ENCODE results near the gene CELF5.
A peak's percentile ranks its signal among the peaks of the same experiment; 100 is the strongest.
"Not testable (repeated sequence)": the region's sequence is repeated elsewhere in the genome, so short reads cannot be mapped to it uniquely, and the experiment has no call there.

CELF5 gene

DNA sequence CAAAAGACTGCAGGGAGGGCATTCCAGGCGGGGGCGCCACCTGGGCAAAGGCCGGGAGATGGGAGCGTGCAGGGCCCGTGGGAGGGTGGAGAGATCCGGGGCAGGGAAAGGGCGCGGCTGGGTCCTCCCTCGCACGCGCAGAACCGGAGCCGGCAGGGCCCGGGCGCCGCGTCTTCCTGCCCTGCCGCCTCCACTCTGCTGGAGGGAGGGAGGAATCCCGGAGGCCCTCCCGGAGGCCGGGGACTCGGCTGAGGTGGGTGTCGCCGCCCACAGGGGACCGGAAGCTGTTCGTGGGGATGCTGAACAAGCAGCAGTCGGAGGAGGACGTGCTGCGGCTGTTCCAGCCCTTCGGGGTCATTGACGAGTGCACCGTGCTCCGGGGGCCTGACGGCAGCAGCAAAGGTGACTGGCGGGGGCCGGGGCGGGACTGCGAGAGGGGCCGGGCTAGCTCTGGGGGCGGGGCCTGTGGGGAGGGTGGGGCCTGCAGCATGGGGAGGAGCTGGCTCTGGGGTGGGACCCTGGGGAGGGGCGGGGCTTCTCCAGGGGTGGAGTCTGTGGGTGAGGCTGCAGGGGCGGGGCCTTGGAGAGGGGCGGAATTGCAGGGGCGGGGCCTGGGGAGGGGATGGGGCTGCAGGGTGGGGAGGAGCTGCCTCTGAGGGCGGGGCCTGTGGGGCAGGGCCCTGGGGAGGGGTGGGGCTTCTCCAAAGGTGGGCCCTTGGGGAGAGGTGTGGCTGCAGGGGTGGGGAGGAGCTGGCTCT, 51.3 kb downstream of the CELF5 start:
- DNase-seq, result peak; percentile 90 to 92

DNA sequence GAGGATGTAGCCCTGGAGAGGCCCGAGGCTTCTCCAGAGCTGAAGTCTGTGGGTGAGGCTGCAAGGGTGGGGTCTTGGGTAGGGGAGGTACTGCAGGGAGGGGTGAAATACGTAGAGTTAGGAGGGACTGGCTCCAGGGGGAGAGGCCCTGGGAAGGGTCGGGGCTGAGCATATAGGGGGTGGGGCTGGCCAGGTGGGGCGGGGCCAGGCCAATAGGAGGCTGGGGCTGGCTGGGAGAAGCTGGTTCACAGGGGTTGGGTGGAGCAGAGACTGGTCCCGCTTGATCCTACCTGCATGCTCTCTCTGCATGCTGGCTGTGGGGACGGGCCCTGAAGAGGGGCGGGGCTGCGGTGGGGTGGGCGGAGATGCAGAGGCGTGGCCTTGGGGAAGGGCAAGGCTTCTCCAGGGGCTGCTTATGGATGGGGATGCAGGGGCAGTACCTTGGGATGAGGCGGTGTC, 51.9 kb downstream of the CELF5 start:
- peak; percentile 61 to 62 for DNase-seq

DNA sequence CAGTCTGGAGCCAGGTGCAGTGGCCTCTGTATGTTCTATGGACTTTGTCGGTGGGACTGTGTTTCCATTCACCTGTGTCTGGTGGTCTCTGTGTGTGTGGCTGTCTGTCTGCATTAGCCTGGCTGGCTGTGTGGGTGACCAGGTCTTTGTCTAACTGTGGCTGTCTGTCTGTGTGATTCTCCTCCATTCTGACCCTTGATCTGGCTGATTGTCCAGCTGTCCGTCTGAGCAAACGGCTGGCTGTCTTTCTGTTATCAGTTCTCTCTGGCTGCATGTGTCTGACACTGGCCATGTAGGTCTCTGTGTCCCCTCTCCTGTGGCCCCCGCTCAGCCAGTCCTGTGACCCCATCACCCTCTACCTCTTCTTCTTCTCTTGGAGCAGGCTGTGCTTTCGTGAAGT, 53.2 kb downstream of the CELF5 start:
- DNase-seq, result no peak

DNA sequence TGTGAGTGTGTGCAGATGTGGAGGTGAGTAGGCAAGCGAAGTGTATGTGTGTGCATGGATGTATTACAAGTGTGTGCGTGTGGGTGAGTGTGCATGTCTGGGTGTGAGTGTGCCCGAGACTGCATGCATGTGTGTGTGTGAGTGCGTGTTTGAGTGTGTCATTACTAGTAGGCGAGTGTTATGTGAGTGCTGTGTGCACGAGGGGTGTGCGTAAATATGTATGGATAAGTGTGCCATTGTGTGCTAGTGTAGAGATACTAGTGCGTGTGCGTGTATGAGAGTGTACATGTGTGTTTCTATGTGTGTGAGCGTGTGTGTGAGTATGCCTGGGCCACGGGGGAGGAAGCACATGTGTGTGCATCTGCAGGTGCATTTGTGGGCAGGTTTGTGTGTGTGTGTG, 53.8 kb downstream of the CELF5 start:
- no peak for DNase-seq

DNA sequence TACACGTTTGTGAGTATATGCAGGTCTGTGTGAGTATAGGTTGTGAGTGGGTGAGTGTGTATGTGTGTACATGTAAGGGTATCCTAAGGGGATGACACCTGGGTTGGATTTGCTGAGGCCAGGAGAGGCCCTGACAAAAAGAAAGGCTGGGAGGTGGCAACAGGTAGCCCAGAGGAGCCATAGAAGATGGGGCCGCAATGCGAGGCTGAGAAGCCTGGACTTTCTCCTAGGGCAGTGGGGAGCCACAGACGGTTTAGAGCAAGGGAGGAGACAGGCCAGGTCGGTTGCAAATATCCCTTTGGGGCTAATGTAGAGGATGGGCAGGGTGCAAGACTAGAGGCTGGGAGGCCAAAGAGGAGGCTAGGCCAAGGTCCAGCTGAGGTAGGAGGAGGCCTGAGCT, 54.3 kb downstream of the CELF5 start:
- DNase-seq, result no peak

DNA sequence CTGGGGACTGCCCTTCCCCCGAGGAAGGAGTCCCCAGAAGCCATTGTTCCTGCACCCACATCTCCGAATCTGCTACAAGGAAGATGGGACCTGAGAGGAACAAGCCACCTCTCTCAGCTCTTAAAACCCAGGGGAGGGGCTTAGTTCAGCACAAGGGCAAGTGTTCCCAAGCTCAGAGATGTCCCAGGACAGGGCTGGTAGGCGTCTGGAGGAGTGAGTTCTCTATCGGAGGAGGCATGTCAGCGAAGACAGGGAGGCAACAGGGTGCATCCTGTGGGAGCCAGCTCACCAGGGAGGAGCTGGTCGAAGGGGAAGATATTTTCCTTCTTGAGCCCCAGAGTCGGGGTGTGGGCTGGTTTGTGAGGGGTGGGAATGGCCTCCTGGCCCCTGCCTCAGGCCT, 54.8 kb downstream of the CELF5 start:
- DNase-seq, result no peak

DNA sequence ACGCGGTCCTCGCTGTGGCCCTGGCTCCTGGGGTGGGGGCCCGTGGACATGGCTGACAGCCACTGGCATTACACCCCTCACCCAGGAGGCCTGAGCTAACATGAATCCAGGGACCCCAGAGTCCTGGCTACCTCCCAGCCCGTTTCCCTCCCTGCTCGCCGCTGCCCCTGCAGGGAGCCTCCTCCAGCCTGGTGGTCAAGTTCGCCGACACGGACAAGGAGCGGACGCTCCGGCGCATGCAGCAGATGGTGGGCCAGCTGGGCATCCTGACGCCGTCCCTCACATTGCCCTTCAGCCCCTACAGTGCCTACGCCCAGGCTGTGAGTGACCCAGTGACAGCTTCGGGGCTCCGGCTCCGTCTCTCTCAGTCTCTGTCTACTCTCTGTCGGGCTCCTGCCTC, 56.6 kb downstream of the CELF5 start:
- no peak for DNase-seq

DNA sequence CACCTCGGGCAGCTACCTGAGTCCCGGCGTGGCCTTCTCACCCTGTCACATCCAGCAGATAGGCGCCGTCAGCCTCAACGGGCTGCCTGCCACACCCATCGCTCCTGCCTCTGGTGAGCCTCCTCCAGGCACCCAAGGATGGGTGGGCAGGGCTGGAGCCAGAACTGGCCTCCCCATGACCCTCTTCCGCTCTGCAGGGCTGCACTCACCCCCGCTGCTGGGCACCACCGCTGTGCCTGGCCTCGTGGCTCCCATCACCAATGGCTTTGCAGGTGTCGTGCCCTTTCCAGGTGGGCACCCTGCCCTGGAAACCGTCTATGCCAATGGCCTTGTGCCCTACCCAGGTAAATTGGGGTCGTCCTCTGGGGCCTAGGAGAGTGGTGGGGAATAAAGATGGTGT, 57.7 kb downstream of the CELF5 start:
- no peak for DNase-seq

DNA sequence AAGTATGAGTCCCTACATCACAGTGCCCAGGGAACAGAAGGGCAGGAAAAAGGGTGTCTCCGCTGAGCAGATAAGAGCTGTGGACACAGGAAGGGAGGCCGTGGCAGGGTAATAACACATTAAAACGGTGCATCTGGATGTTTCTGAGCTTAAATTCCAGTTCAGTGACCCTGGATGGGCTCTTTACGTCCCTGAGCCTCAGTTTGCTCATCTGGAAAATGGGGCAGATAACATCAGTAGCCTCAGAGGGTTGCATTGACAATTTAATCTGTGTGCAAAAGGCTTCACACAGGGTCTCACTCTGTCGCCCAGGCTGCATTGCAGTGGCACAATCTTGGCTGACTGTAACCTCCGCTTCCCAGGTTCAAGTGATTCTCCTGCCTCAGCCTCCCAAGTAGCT, 58.1 kb downstream of the CELF5 start:
- DNase-seq, result no peak

DNA sequence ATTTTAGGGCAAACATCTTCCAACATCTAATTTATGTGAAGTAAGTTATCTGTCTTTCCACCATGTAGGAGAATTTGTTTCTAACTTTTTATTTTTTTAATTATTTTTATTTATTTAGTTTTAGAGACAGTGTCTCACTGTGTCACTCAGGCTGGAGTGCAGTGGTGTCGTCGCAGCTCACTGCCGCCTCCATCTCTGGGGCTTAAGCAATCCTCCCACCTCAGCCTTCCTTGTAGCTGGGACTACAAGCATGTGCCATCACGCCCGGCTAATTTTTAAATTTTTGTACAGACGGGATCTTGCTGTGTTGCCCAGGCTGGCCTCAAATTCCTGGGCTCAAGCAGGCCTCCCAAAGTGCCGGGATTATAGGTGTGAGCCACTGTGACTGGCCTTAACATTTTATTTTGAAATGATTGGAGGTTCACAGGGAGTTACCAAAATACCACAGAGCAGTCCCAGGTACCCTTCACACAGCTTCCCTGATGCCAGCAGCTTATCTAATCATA, 58.8 kb downstream of the CELF5 start:
- no peak for DNase-seq

DNA sequence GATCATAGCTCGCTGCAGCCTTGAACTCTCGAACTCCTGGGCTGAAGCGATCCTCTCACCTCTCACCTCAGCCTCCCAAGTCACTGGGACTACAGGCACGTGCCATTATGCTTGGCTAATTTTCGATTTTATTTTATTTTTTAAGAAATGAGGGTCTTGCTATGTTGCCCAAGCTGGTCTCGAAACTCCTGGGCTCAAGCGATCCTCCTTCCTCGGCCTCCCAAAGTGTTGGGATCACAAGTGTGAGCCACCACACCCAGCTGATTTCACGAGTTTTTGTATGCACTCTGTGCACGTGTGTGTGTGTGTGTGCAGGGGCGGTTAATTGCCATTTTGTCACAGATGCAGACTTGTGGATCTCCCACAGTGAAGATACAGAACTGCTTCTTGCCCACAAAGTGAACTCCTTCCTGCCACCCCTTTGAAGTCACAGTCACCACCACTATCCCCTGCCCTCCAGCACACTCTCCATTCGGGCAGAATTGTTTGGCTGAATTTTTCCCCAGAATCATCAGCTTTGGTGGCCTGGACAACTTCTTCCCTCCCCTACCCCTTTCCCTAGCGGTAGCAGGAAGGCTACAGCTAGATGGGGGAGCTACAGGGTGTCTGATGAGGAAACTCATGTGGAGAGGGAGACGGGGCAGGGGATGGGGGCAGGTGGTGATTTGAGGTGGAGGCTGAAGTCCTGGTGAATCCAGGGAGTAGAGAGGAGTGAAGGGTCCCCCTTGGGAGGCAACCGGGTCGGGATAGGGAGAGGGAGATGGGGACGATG, 59.6 kb downstream of the CELF5 start:
- DNase-seq, result no peak

DNA sequence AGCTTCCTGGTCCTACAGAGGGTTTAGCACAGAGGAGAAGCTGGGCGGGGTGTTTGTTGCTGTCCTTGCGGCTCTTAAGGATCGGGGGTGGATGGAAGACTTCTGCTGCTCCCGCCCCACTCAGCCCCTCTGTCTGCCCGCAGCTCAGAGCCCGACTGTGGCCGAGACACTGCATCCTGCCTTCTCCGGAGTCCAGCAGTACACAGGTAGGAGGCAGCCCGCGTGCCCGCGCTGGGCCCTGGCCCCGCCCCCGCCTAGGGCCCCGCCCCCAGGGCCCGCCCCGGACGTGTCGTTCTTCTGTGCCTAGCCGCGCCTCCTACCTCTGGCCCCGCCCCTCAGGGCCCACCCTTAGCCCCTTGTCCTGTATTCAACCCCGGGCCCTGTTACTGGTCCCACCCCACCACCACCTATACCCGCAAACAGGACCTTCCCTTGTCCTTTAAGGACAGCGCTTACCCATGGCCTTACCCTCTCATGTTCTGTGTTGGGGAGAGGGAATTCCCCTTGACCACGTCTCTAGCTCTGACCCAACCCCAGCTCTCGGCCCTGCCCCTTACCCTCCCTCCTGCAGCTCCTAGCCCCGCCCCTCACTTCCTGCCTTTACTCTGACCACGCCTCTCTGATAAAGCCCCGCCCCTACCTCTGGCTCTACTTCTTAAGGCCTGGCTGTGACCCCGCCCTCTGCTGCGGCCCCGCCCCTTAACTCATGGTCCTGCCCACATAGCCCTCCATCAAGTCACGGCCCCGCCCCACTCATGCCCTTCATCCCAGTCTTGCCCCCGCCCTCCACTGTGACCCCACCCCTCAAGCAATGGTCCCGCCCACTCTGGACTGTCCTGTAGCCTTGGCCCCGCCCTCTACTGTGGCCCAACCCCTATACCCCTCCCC, 60.5 kb downstream of the CELF5 start:
- peak; percentile 75 to 82 for DNase-seq

DNA sequence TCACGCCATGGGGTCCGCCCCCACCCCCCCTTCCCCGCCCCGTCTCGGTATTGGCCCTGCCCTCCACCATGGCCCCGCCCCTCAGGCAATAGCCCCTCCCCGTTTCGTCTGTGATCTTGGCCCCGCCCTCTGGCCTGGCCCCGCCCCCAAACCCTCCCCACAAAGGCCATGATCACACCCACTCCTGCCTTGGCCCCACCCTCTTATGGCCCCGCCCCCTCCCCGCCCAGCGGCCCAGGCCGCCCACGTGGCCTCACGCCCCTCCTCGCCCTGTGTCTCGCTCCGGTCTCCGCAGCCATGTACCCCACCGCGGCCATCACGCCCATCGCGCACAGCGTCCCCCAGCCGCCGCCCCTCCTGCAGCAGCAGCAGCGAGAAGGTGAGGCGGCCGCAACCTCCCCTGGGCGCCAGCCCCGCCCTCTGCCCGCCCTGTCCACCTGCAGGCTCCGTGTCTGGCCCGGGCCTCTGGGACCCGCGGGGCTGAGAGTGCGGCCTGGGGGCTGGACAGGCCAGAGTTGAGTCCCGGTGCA, 61.3 kb downstream of the CELF5 start:
- DNase-seq, result peak; percentile 40 to 53

DNA sequence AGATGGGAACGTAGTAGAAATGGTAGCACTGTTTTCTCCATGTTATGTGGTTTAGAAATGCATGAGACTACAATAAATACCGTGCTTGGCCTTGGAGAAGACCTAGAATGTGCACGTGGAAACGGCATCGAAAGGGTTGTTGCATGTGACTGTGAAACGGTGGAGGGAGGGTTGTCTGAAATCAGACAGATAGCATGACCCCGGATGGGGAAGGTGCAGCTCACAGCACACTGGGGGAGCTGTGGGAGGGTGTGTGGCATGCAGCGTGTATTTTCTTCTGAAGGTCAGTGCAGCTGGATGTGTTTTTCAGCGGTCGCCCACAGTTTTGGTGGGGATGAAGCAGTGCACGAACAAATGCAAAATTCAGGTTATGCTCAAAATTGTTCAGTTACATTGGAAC, 63.4 kb downstream of the CELF5 start:
- no peak for DNase-seq

DNA sequence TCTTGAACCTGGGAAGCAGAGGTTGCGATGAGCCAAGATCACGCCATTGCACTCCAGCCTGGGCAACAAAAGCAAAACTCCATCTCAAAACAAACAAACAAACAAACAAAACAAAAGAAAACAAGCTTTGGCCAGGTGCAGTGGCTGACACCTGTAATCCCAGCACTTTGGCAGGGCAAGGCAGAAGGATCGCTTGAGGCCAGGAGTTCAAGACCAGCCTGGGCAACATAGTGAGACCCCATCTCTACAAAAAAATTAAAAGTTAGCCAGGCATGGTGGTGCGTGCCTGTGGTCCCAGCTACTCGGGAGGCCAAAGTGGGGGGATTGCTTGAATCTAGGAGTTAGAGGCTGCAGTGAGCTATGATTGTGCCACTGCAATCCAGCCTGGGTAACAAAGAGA, 64.0 kb downstream of the CELF5 start:
- not testable (repeated sequence) for DNase-seq

DNA sequence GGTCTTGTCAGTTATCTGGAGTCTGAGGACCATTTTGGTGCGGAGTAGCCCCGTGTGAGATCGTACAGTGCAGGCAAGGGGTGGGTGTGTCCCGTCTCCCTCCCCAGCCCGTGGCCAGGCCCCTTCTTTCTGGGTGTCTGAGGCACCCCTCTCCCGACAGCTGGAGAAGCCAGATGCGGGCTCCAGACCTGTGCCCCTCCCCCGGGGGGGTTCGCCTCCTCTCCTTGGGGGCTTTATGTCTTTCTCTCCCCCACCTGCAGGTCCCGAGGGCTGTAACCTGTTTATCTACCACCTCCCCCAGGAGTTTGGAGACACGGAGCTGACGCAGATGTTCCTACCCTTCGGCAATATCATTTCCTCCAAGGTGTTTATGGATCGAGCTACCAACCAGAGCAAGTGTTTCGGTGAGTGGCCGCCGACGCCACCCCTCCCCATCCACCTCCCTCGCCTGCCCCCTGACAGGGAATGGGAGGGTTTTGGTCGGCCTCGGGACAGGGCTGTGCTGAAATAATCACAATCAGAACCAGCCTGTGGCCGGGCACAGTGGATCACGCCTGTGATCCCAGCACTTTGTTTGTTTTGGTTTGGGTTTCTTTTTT, 65.6 kb downstream of the CELF5 start:
- DNase-seq, result no peak

DNA sequence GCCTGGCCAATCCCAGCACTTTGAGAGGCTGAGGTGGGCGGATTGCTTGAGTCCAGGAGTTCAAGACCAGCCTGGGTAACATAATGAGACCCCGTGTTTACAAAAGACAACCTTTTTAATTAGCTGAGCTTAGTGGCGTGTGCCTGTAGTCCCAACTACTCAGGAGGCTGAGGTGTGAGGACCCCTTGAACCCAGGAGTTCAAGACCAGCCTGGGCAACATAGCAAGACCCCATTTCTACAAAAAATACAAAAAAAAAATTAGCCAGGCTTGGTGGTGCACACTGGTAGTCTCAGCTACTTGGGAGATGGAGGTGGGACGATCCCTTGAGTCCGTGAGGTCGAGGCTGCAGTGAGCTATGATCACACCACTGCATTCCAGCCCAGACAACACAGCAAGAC, 66.4 kb downstream of the CELF5 start:
- not testable (repeated sequence) for DNase-seq

DNA sequence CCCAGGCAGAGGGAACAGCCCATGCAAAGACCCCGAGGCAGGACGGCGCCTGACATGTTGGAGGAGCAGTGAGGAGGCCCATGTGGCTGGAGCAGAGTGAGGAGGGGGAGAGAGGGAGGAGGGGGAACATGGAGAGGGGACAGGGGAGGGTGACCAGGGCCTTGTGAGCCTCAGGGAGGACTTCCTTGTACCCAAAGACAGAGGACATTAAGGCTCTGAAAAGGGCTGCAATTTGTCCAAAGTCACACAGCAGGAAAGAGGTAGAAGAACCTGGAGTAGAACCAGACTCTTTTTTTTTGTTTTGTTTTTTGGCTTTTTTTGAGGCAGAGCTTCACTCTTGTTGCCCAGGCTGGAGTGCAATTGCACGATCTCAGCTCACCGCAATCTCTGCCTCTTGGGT, 67.2 kb downstream of the CELF5 start:
- no peak for DNase-seq

DNA sequence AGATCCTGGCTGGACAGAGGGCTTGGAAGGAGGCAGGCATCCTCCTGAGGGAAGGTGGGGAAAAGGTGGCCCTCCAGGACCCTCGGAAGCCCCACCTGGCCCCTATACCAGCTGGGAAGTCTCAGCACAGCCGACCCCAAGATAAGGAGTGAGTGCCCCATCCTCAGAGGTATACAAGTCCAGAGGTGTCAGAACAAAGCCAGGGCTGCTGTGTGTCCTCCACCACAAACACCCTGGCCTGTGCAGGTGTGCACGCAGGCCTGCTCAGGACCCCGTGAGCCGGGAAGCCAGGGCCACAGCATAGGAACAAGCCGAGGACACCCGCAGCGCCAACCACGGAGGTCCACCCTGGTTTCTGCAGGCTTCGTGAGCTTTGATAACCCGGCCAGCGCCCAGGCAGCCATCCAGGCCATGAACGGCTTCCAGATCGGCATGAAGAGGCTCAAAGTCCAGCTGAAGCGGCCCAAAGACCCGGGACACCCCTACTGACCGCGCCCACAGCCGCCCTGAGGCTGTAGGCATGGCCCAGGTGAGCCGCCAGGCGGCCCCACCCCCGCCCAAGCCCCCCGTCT, 68.6 kb downstream of the CELF5 start:
- DNase-seq, result no peak

DNA sequence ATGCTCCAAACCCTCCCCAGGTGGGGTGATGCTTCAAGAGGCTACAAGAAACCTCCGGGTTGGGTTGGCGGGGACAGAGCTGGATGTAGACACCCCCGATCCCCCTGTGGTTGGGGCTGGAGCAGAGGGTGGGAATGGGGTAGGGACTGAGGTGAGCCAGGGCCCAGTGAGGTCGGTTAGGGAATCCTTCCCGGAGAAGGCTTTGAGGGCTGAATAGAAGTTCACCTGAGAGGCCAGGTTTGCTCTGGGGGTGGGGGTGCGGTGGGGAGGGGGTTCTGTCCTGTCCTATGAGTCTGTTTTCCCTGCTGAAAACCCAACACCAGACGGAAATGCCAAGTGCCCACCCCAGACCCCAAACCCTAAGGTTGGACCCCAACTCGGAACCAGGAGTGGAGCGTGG, 69.1 kb downstream of the CELF5 start:
- no peak for DNase-seq

DNA sequence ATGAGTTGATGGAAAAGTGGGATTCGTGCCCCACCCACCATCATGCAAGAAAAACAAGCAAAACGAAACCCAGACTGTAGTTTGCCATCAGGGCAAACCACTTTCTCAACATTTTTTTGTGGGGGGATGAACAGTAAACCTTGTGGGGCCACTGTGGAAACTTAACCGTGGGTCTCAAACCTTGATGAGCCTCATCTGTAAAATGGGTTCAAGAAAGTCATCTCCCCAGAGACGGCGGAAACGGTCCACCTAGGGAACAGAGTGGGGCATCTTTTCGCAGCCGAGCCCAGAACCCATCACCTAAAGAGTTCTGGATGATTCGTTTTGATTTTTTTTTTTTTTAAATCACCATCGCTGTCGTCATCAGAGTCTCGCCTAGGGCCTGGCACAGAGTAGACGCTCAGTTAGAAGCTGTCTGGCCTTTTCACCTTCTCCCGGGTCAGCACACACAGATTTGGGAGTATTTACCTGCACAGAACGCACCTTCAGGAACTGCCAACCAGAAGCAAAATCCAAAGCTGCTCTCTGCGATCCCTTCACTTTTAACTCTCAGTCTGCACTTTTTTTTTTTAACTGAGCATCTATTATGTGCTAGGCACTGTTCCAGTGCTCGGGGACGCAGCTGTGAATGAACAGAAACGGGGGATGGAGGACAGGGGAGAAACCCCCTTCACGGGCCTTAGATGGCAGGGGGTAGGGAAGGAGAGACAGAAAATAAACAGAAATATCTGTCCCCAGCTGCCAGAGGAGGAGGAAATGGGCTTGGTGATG, 69.8 kb downstream of the CELF5 start:
- no peak for DNase-seq

Data from CD4-positive, alpha-beta T cell treated with Interleukin-1 beta for 1 hour (primary cell).